GM23338 (cell line): Measurements from ENCODE around the gene SYT7. TPM values are rescaled to one million over a fixed set of nuclear protein-coding genes. Genes with fewer than 3 reads are reported as not detected.

Experiments used
- ATAC-seq: fragments of 200-7000 bp; cut with Tn5 transposase; 3 replicates; pipeline ENCODE4 v1.9.1; 2020
- DNase-seq: peaks from one replicate; pipeline ENCODE4 v3.0.0-alpha.2; 2015; ENCODE audit warnings: low spot score
- H2AFZ ChIP-seq: fragments of 200-600 bp; sonication (generic); 2 replicates; pipeline ENCODE4 v1.8.0; 2016; ENCODE audit warnings: antibody characterized with exemption, mild to moderate bottlenecking, moderate library complexity
- H3F3A ChIP-seq: fragments of 200-600 bp; sonication (generic); replicated peaks from 2 replicates; pipeline ENCODE4 v1.8.0; 2017; ENCODE audit warnings: antibody characterized with exemption, mixed run types, low read depth
- H3K27ac ChIP-seq: fragments of 200-600 bp; sonication (generic); 2 replicates; pipeline ENCODE4 v1.6.1; 2016; ENCODE audit warnings: low read depth
- H3K27me3 ChIP-seq: fragments of 200-600 bp; sonication (generic); 2 replicates; pipeline ENCODE4 v1.8.0; 2016; ENCODE audit warnings: mild to moderate bottlenecking, mixed run types, moderate library complexity; ENCODE audit not compliant: insufficient read depth
- H3K36me3 ChIP-seq: fragments of 200-600 bp; sonication (generic); 2 replicates; pipeline ENCODE4 v1.8.0; 2016; ENCODE audit warnings: mild to moderate bottlenecking; ENCODE audit not compliant: insufficient read depth
- H3K4me1 ChIP-seq: fragments of 200-600 bp; sonication (generic); 2 replicates; pipeline ENCODE4 v1.8.0; 2016; ENCODE audit warnings: mild to moderate bottlenecking, moderate library complexity; ENCODE audit not compliant: insufficient read depth
- H3K4me2 ChIP-seq: fragments of 200-600 bp; sonication (generic); 2 replicates; pipeline ENCODE4 v1.7.1; 2017; ENCODE audit warnings: mixed run types
- H3K4me3 ChIP-seq: fragments of 200-600 bp; sonication (generic); 2 replicates; pipeline ENCODE4 v1.6.1; 2016; ENCODE audit warnings: mixed run types
- H3K79me2 ChIP-seq: fragments of 200-600 bp; sonication (generic); replicated peaks from 2 replicates; pipeline ENCODE4 v1.8.0; 2017; ENCODE audit warnings: mild to moderate bottlenecking; ENCODE audit not compliant: insufficient read depth
- H3K9me2 ChIP-seq: fragments of 200-600 bp; sonication (generic); 2 replicates; pipeline ENCODE4 v1.8.0; 2017; ENCODE audit not compliant: insufficient read depth
- H4K20me1 ChIP-seq: fragments of 200-600 bp; sonication (generic); replicated peaks from 2 replicates; pipeline ENCODE4 v1.8.0; 2017; ENCODE audit warnings: mild to moderate bottlenecking; ENCODE audit not compliant: insufficient read depth
- H3K27ac Mint-ChIP-seq: 2 replicates; pipeline ENCODE4 v1.8.0; 2020; ENCODE audit warnings: inconsistent platforms, mild to moderate bottlenecking, moderate library complexity, mixed read lengths
- H3K27me3 Mint-ChIP-seq: 3 replicates; pipeline ENCODE4 v1.8.0; 2022; ENCODE audit warnings: low read depth, mild to moderate bottlenecking, moderate library complexity, mixed read lengths, inconsistent platforms; ENCODE audit not compliant: insufficient read depth, poor library complexity
- H3K36me3 Mint-ChIP-seq: 3 replicates; pipeline ENCODE4 v1.8.0; 2021; ENCODE audit warnings: low read depth, mild to moderate bottlenecking, inconsistent platforms, moderate library complexity, mixed read lengths
- H3K4me1 Mint-ChIP-seq: 3 replicates; pipeline ENCODE4 v1.8.0; 2020; ENCODE audit warnings: mild to moderate bottlenecking, inconsistent platforms, mixed read lengths
- H3K4me3 Mint-ChIP-seq: 3 replicates; pipeline ENCODE4 v1.8.0; 2021; ENCODE audit warnings: moderate library complexity, mild to moderate bottlenecking, inconsistent platforms, mixed read lengths
- H3K9me3 Mint-ChIP-seq: 3 replicates; pipeline ENCODE4 v1.8.0; 2020; ENCODE audit warnings: moderate library complexity, mild to moderate bottlenecking, inconsistent platforms, mixed read lengths
- CREB1 ChIP-seq: fragments of 250-450 bp; sonication (Bioruptor Pico); IDR thresholded peaks from 2 replicates; pipeline ENCODE4 v1.5.0; 2020; ENCODE audit warnings: low read depth, mild to moderate bottlenecking, moderate library complexity
- CTCF ChIP-seq, 2 experiments: fragments of 200-600 bp in 1 of 2; sonication (generic) in 1 of 2; conservative IDR thresholded peaks; 2 replicates each; pipeline versions ENCODE4 v1.5.1 to v1.6.1; 2016 to 2017; ENCODE audit warnings: antibody characterized with exemption in 2 of 2, low read depth in 2 of 2, mild to moderate bottlenecking in 2 of 2, moderate library complexity in 1 of 2
- ETS1 ChIP-seq: IDR thresholded peaks from 2 replicates; pipeline ENCODE4 v1.6.1; 2016; ENCODE audit warnings: antibody characterized with exemption
- EZH2 ChIP-seq: fragments of 200-600 bp; sonication (generic); IDR thresholded peaks from one replicate; pipeline ENCODE4 v1.8.0; 2017; ENCODE audit warnings: antibody characterized with exemption, mild to moderate bottlenecking, low read depth; ENCODE audit not compliant: unreplicated experiment
- EZH2phosphoT487 ChIP-seq: fragments of 200-600 bp; sonication (generic); IDR thresholded peaks from one replicate; pipeline ENCODE4 v1.8.1; 2018; ENCODE audit warnings: antibody characterized with exemption; ENCODE audit not compliant: unreplicated experiment
- JUNB ChIP-seq: IDR thresholded peaks from one replicate; pipeline ENCODE4 v1.6.1; 2016; ENCODE audit warnings: antibody characterized with exemption; ENCODE audit not compliant: unreplicated experiment
- NANOG ChIP-seq: IDR thresholded peaks from 2 replicates; pipeline ENCODE4 v1.6.1; 2016; ENCODE audit warnings: antibody characterized with exemption, borderline replicate concordance
- POLR2AphosphoS5 ChIP-seq: IDR thresholded peaks from 2 replicates; pipeline ENCODE4 v1.6.1; 2016; ENCODE audit warnings: antibody characterized with exemption, low read depth
- STAT1 ChIP-seq: IDR thresholded peaks from one replicate; pipeline ENCODE4 v1.6.1; 2016; ENCODE audit warnings: antibody characterized with exemption; ENCODE audit not compliant: unreplicated experiment
- ZNF114 ChIP-seq: fragments of 250-450 bp; sonication (Bioruptor Pico); IDR thresholded peaks from 2 replicates; pipeline ENCODE4 v1.5.0; 2020; ENCODE audit warnings: mild to moderate bottlenecking, moderate library complexity
- ZNF331 ChIP-seq: fragments of 250-450 bp; sonication (Bioruptor Pico); IDR thresholded peaks from 2 replicates; pipeline ENCODE4 v1.5.0; 2020; ENCODE audit warnings: low read depth, mild to moderate bottlenecking, moderate library complexity
- ZNF462 ChIP-seq: fragments of 250-450 bp; sonication (Bioruptor Pico); IDR thresholded peaks from 2 replicates; pipeline ENCODE4 v1.5.0; 2020; ENCODE audit warnings: mild to moderate bottlenecking, moderate library complexity
- polyA plus RNA-seq: library from polyadenylated mRNA; unstranded; fragments of >200 nt; fragmentation: Nextera tagmentation; extraction: Ambion mirVana; gene quantifications from 2 replicates; pipeline ENCODE4 v1.2.1, GENCODE V29; 2016
- total RNA-seq: library from RNA; depleted of rRNA; stranded (reverse); fragments of >200 nt; shearing (Covaris generic); gene quantifications from 2 replicates; pipeline ENCODE4 v1.2.3, GENCODE V29; 2014

SYT7 gene
- total and polyA plus RNA-seq, 2 experiments from 2014 or later = 1.6 to 10.3 TPM

- no peaks in the 10 kb centered on the region for H3K27me3 ChIP-seq
- Mint-ChIP-seq H3K4me3 (no peak overlapping the region), H3K27me3 (peaks cover 9% of the 10 kb centered on the region), H3K9me3 (no peaks in the 10 kb centered on the region; the same call in 1 of the 3 replicates), H3K4me1 (peaks cover 34% of the 10 kb centered on the region), H3K27ac (no peak overlapping the region), H3K36me3 (no peaks in the 10 kb centered on the region)
- no peak for TF ChIP-seq EZH2phosphoT487
- DNase-seq (peak; percentile 40), ATAC-seq (peak; percentile 67)
- H3K79me2 ChIP-seq = no peaks in the 10 kb centered on the region
- peaks cover 13% of the 10 kb centered on the region for H3K4me1 ChIP-seq
- H3K4me2 ChIP-seq = no peak overlapping the region
- H3K36me3 ChIP-seq = no peaks in the 10 kb centered on the region
- H3F3A ChIP-seq = no peaks in the 10 kb centered on the region
- no peak overlapping the region for H3K4me3 ChIP-seq
- H3K27ac ChIP-seq = no peak overlapping the region
- H3K9me2 ChIP-seq = no peaks in the 10 kb centered on the region
- no peaks in the 10 kb centered on the region for H4K20me1 ChIP-seq
- H2AFZ ChIP-seq = peak overlapping the region; percentile 32; the same call in 1 of the 2 replicates
These were observed 41.2 kb upstream of the SYT7 start for GRCh38 chr11:61621917-61622585.

GRCh38 chr11:61619471-61620226, 38.8 kb upstream of the SYT7 start:
- Histone ChIP-seq H3K27ac (no peak overlapping the region), H3K36me3 (no peaks in the 10 kb centered on the region), H3K4me3 (no peak overlapping the region), H3K4me2 (no peak overlapping the region), H2AFZ (peak overlapping the region; percentile 89; the same call in 1 of the 2 replicates), H3K4me1 (peaks cover 3% of the 10 kb centered on the region; the same call in 1 of the 2 replicates), H3K79me2 (no peaks in the 10 kb centered on the region), H3K27me3 (no peaks in the 10 kb centered on the region), H3F3A (no peaks in the 10 kb centered on the region), H4K20me1 (no peaks in the 10 kb centered on the region), H3K9me2 (no peaks in the 10 kb centered on the region)
- no peak overlapping the region for H3K4me3 Mint-ChIP-seq
- peaks cover 22% of the 10 kb centered on the region for H3K4me1 Mint-ChIP-seq
- DNase-seq = no peak
- no peak overlapping the region for H3K27ac Mint-ChIP-seq
- ATAC-seq = no peak
- H3K27me3 Mint-ChIP-seq = peaks cover 9% of the 10 kb centered on the region
- H3K36me3 Mint-ChIP-seq = no peaks in the 10 kb centered on the region
- no peaks in the 10 kb centered on the region; the same call in 2 of the 3 replicates for H3K9me3 Mint-ChIP-seq
- TF ChIP-seq EZH2phosphoT487 (no peak), EZH2 (no peak), ZNF114 (CRISPR knock-in tag) (no peak), STAT1 (no peak), CTCF (conservative IDR thresholded peaks at IDR 0.05; ENCODE audit: low read depth in 2 of 2) (no peak), ZNF331 (no peak), ETS1 (no peak), ZNF462 (CRISPR knock-in tag) (no peak), POLR2AphosphoS5 (no peak), JUNB (no peak), NANOG (no peak), CREB1 (CRISPR knock-in tag) (no peak)
